HG03354 (cell line): ENCODE results near the gene ZC3H8.
A peak's percentile ranks its signal among the peaks of the same experiment; 100 is the strongest.
"Not testable (repeated sequence)": the region's sequence is repeated elsewhere in the genome, so short reads cannot be mapped to it uniquely, and the experiment has no call there.

Experiments used
- ATAC-seq: cut with Tn5 transposase; IDR thresholded peaks from one replicate; pipeline ENCODE4 v1.9.1; 2021; ENCODE audit warnings: mild to moderate bottlenecking; ENCODE audit not compliant: unreplicated experiment, poor library complexity, severe bottlenecking

Gene ZC3H8

DNA sequence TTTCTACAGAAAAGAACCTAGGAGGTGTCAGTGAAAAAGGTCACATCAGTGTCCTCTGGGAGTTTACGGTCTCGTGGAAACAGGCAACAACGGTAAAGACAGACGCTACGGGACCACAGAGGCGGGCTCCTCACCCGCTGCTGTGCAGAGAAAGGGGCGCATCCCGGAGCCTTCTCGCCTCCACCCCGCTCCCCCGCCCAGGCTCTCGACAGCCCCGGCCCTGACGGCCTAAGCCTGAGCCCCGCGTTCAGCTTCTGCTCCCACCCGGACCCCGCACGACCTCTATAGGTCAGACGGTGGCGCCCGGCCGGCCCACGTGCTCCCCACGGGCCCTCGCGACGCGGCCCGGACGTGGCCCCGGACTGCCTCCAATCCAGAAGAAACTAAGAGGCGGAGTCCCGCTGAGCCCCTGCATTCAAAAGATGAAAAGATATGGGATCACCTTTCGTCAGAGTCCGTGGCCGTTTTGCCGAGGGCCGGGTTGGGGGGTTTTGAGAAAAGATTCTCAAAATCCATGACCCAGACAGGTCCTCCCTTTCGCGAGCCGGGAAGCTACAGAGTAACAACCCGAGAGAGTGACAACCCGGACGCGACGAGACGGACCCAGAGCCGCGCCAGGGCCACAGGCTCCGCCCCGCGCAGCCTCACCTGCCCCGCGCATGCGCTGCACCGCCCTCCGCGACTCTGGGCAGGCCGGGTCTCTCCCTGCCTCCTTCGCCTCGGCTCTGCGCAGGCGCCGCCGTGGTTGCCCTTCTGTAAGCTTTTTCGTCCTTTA, at the start of gene ZC3H8:
Gene ZC3H8 (minus strand): TSS at position 577 of the 775 bp plus-strand sequence. CDS start 61 bp downstream, at position 516.
- peak; percentile 91 for ATAC-seq

DNA sequence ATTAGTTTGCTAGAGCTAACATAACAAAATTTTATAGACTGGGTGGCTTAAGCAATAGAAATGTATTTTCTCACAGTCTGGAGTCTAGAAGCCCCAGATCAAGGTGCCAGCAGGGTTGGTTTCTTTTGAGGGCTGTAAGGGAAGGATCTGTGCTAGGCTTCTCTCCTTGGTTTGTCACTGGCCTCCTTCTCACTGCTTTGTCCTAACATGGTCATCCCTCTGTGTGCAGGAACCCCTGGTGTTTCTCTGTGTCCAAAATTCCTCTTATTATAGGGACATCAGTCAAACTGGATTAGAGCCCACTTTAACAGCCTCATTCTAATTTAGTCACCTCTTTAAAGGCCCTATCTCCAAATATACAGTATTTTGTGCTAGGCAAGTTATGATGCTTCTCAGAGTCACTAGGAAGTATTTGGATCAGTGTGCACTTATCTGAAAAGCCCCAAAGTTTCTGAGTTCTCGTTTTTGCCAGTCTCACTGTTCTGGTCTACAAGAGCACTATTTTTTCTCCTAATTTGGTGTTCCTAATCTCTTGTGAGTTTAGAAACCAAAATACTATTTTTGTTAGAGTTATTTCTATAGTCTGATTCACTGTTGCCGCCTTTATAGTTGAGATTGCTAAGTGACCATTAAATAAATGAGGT, 49.6 kb upstream of the ZC3H8 start:
- no peak for ATAC-seq

DNA sequence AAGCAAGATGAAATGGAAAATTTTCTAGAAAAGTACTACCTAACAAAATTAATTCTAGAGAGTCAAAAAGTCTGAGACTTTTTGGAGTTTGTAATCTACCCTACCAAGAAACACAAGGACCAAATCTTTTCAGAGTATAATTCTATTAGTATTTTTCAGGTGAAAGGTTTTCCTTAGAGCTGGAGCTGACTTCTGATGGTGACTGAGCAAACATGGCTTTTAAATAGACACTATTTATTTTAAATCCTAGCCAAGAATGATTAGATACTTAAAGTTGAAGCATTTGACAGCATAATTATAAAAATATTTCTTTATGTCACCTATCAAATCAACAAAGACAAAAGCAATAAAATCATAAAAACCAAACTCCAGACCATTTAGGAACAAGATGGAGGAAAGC, 47.1 kb upstream of the ZC3H8 start:
- ATAC-seq, result no peak

DNA sequence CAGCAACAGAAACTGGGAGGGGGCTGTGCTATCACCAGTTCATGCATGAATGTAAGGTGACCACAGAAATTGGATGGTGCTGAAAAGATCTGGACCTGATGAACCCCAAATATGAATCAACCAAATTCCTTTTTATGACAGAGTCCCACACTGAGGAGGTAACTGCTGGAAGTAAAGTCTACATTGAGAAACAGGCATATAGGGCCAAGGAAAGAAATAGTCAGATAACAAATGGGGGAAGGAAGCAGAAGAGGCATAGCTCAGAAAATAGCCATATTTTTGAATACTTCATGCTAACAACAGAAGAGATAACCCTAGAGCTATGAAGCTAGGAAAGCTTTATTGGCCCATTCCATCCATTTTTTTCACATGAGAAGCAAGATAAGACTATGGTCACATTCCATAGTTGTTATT, 46.3 kb upstream of the ZC3H8 start:
- ATAC-seq, result no peak

DNA sequence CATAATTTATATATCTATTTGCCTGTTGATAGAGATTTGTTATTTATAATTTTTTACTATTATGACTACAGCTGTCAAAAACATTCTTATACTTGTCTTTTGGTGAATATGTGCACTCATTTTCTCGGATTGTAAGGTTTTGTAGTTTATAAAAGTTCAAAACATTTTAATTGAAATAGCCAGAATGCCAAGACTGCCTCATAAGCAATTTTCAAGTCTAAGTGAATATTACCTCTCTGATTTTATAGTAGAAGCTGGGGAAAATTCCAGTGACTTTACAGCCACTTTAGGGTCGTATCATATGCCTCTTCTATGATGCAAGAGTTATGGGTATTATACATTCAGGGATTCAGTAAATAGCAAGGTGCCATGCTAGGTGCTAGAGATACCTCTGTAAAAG, 41.6 kb upstream of the ZC3H8 start:
- no peak for ATAC-seq

DNA sequence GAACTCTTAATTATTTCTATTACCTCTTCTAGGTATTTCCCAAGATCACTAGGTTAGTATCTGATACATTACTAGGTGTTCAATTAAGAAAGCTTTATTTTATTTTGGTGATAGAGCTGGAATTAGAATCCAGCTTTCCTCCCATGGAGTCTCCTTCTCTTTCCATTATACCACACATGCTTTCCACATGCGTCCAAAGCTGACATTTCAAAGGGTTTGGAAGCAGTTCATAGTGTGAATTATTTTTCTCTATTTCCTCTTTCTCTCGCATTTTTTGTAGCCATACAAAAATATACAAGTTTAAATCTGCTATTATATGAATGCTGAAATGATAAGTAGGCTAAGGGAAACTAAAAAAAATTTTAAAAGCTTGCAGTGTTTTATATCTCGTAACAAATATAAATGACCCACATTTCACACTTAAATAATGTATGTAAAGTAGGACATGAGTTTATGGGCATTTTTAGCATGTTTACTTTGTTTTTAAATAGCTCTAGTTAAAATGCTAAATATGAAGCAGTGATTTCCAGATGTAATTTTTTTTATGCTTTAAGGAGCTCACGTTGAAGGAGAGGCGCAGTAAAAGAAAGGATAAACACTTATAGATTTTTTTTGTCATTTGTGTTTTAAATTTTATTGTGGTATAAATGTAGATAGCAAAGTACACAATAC, 40.7 kb upstream of the ZC3H8 start:
- ATAC-seq, result no peak

DNA sequence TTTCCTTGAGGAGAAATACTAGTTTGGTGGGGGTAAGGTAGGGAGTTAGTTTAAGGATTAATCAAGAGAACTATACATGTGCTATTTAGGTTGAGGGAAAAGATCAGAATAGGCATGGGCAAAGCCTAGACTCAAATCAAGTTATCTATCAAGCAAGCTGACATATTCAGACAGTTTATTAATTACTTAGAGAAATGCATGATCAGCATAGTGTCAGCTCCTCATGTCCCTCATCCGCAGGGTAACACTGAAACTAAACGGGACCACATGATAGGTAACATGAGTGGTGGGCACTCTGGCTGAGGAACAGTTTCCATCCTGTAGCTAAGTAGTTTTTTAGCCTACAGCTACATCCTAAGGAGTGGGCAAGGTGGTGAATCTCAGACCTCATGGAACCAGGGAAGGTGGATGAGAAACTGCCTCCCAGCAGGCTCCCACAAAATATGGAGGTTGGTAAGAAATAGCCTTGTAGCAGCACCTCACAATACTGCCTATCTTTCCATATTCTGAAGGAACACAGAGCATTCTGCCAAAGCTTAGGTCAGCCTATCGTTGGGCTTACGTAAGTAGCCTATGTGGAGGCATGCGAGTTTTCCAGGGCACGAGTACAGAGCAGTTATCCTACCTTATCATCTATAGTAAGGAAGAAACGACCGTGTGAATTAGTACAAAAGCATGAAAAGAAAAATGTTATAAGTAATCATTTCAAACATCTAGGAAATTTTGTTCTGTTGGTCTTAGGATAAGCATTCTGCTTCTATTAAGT, 39.0 kb upstream of the ZC3H8 start:
- ATAC-seq, result no peak

DNA sequence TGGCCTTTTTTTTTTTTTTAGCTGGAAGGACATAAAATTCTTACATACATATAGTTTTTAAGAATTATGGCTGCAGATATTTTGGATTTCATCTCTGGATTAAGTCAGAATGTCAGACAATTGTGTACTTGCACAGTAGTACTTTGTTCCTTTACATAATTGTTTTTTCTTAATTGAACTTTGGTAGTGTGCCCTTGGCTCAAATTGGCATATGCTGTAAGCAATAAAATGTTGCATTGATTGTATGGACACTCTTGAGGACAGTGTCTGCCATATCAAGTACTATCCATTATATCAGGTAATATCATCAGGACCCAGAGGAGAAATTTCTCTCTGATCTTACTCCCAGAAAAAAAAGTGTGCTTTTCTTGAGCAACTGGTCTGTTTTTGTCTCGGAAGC, 35.8 kb upstream of the ZC3H8 start:
- no peak for ATAC-seq

DNA sequence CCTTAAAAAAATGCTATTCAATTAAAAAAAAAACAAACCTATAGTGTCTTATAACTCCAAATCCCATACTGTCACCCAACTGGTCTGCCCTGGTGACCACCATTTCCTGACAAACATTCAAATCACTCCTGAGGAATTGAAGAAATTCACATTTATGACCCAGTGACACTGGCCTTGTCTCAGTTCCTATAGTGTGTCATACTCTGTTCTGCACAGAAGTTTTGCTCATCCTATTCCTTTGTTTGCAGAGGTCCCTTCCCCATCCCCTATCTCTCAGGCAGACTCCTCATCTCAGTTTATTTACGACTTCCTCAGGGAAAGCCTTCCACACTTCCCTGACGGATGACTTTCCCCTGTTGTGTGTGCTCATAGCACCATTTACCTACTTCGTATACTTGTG, 35.2 kb upstream of the ZC3H8 start:
- no peak for ATAC-seq

DNA sequence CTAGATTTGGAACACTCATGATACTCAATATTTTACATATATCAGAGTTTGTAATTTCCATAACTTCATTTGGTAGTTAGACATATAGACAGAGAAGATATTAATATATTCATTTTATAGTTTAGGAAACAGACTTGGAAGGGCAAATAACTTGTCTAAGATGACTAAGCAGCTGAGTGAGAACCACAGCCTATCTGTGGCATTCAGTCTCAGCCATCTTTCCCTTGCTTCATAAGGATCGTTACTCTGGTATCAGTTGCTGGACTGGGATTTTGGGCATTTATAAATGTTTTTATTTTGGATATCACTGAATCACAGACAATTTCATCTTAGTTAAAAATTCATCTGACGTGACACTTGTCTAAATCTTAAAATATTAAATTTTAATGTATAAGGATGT, 28.7 kb upstream of the ZC3H8 start:
- ATAC-seq, result not testable (repeated sequence)

DNA sequence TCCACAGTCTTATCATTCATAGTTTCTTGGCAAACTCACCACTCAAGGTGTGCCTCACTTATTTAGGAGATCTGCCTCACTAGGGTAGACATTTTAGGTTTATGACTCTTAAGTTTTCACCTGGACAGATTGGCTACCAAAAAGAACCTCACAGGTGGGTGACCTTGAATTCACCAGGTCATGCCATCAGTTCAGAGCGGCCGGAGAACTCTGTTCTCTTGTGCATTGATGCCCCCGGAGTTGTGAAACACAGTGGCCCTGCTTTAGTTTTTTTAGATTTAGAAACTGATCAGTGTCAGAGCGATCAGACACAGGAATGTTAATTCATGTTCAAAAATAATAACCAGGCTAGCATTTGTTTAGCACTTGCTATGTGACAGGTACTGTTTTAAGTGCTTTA, 27.2 kb upstream of the ZC3H8 start:
- not testable (repeated sequence) for ATAC-seq

DNA sequence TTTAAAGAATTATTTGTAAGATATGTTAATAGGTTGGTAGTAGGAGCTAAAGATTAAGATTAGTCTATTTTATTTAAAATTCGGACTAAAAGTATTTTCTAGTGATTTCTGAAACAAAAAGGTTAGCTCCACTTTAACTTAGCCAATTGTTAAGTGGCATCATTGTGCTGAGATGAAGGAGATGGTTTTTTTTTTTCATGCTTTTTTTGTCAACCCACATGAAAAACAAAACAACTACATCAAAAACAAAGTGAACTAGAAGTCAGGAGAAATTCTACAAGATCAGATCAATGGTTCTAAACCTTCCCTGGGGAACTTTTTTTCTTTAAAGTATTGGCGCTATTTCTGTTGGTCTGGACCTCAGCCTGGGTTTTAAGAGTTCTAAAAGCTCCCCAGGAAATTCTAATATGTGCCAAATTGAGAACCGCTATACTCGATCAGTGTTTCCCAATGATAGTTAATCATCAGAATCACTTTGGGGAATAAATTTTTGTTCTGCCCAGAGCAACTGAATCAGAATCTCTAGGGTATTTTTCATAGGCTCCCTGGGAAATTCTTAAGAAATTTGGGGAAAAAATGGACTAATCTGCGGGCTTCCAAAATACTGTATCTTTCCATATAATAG, 22.9 kb upstream of the ZC3H8 start:
- no peak for ATAC-seq

DNA sequence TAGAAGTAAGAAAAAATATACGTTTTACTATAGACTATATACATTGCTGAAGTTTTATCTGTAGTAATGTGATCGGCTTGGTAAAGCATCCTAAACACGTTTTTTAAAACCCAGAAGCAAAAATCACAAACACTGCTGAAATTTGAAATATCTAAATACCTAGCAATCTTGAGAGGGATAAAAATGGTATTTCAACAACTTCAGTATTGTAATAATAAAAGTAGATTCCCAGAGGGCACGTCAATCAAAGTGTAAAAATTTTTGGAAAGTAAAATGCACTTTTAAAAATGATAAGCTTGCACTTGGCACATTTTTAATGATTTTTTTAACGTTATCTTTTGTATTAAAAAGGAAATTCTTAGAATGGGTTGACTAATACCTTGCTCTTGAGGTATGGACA, 22.1 kb upstream of the ZC3H8 start:
- ATAC-seq, result no peak

DNA sequence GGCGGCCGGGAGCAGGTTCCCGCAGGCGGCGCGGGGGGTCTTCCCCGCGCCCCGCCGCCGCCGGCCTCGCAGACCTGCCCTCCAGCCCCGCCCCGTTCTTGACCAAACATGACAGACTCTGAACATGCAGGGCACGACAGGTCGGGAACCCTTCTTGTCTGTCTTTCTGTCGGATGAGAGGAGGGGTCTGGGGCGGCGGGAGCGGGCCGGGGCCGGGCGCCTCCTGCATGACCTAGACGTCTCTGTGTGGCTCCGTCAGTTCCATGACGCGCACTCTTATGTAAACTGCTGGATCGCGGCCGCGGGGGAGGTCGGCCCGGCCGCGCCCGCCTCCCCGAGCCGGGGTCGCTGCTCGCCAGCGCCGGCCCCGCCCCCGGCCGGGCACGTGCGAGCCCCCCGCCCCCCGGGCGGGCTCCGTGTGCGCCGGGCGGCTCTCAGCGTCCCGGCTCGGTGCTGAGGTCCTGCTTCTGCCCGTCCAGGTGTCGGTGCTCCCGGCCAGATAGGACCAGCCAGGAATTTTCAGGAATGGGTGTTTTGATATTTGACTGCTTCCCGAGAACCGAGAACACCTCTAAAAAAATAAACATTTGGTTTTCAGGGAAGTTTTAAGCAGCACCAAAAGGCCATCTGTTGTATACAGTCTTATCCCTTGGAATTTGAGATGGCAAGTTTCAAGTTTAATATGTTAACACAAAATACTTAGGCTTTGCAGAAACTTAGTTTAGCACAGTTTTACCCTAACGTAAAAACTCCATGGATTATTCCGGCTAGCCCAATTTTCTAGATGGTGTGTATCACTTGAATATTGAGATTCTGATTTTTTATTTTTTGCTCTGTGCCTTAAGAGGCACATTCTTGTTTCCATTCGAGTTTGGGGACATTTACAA, 21.3 kb upstream of the ZC3H8 start:
- ATAC-seq, result peak; percentile 61

DNA sequence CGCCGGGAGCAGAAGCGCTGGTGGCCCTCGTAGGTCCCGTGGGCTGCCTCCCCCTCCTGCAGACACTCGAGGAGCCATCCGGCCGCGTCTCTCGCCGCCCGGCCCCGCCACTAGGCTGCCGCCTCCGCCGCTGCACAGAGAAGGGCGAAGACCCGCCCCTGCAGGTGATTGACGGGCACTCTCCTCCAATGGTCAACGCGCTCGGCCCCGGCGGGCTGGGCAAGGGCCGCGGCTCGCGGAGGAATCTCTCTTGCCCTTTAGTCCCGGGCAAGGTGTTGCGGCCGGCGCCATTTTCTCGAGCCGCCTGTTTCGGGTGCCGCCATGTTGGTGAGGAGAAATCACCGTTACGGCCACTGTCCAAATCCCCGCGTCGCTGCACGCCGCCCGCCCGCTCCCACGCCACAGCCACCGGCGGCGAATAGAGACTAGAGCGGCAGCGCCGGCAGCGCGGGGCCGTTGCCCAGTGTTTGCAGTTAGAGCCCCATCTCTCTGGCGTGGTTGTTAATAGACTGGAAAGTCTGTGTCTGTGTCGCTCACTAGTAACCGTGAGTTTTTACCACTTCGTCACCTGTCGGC, 20.6 kb upstream of the ZC3H8 start, which contains the start of gene ZC3H6:
Gene ZC3H6 (plus strand): TSS at position 287 of the 576 bp plus-strand sequence. CDS start 398 bp downstream, outside the sequence.
- ATAC-seq, result peak; percentile 95

DNA sequence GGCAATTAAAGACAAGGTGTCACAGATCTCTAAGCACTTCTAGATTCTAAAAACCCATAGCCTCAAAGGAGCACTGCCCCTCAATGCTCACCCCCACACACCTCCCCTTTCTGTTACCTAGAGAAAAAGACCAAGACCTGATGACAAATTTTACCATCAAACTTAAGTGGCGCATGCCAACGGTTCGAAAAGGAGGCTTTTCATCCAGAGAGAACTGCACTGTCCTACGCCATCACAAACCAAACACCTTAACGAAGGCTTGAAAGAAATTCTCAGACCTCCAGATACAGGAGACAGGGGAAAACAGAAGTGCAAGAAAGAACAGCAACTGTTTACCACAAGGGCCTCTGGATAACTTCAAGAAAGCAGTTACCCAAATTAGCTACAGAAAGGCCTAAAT, 18.5 kb upstream of the ZC3H8 start:
- ATAC-seq, result no peak

DNA sequence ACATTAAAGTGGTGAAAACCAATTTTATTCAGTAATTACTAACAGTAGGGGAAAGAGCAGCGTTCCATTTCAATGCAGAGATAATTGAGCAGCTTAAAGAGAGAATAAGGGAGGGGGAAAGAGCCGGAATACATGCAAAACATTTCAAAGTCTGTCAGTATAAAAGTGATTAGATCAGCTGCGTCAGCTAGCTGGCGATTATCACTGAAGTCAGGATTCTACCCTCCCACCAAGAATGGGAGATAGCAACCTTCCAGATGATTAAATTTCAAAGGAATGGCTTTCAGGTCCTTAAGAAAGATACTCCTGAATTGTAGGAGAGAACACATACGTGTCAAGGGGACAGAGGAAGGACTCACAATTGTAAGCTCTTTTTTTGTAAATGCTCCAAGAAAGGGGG, 17.8 kb upstream of the ZC3H8 start:
- no peak for ATAC-seq

DNA sequence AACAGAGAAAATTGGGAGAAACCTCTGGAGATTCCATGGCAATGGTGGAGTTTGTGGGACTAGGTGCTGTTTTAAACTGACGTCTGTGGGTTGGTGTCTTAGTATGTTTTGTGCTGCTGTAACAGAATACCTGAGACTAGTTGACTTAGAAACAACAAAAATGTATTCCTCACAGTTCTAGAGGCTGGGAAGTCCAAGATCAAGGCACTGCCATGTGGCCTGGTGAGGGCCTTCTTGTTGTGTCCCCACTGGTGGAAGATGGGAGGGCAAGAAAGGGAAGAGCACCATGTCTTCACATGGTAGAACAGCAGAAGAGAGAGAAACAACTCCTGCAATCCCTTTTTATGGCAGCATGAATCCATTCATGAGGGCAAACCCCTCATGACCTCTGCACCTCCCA, 13.7 kb upstream of the ZC3H8 start:
- no peak for ATAC-seq
